GM12891 (cell line): Measurements from ENCODE around the gene NUDT2.
"Not testable (repeated sequence)": the region's sequence is repeated elsewhere in the genome, so short reads cannot be mapped to it uniquely, and the experiment has no call there.

Experiments
- POLR2A ChIP-seq: IDR thresholded peaks from 2 replicates; pipeline ENCODE4 v1.6.1; 2011; ENCODE audit warnings: low read depth, low read length, control low read depth
- POLR2AphosphoS5 ChIP-seq: IDR thresholded peaks from 2 replicates; pipeline ENCODE4 v1.6.1; 2011; ENCODE audit warnings: low read depth, low read length, control low read depth
- SPI1 ChIP-seq: IDR thresholded peaks from 2 replicates; pipeline ENCODE4 v1.6.1; 2011; ENCODE audit warnings: low read depth, low read length, control low read depth
- TAF1 ChIP-seq: IDR thresholded peaks from 2 replicates; pipeline ENCODE4 v1.6.1; 2011; ENCODE audit warnings: low read depth, low read length, control low read depth

- TF ChIP-seq POLR2A, SPI1, POLR2AphosphoS5, TAF1: not testable (repeated sequence)
These were observed 22.8 kb downstream of the NUDT2 start for GRCh38 chr9:34352122-34352652.
